A673 (cell line): ENCODE measurements around the gene FAM24A. TPM values are rescaled to one million over a fixed set of nuclear protein-coding genes. Genes with fewer than 3 reads are reported as not detected.

Experiments used
- BruUV-seq: library from RNA; stranded (reverse); fragments of 400-500 nt; replicated peaks from 2 replicates; lab custom pipeline; 2021; lab: Mats Ljungman, UMichigan
- CTCF ChIA-PET: fragments of 300-600 bp; sonication (Branson Sonifier 250); formaldehyde crosslinking; loops from one replicate; lab custom pipeline; 2022; ENCODE audit warnings: antibody characterized with exemption; lab: Charles Lee
- POLR2A ChIA-PET: fragments of 300-600 bp; sonication (Branson Sonifier 250); formaldehyde crosslinking; loops from one replicate; lab custom pipeline; 2022; ENCODE audit warnings: antibody characterized with exemption; ENCODE audit not compliant: low non-redundant PET; lab: Charles Lee
- DNase-seq: peaks from one replicate; pipeline ENCODE4 v3.0.0-alpha.2; 2015; ENCODE audit warnings: low spot score
- H3K27ac ChIP-seq: fragments of 200-600 bp; sonication (generic); 2 replicates; pipeline ENCODE4 v1.5.1; 2016; ENCODE audit warnings: mixed run types, low read depth, mild to moderate bottlenecking, mixed read lengths, antibody characterized with exemption, low read length; ENCODE audit not compliant: poor library complexity, severe bottlenecking
- H3K27me3 ChIP-seq: fragments of 200-600 bp; sonication (generic); replicated peaks from 2 replicates; pipeline ENCODE4 v1.6.1; 2017; ENCODE audit warnings: mixed run types, low read depth, mild to moderate bottlenecking, mixed read lengths, antibody characterized with exemption, low read length; ENCODE audit not compliant: insufficient read depth, poor library complexity
- H3K36me3 ChIP-seq: fragments of 200-600 bp; sonication (generic); 2 replicates; pipeline ENCODE4 v1.6.1; 2016; ENCODE audit warnings: mixed run types, mild to moderate bottlenecking, mixed read lengths, antibody characterized with exemption, low read length; ENCODE audit not compliant: insufficient read depth, poor library complexity, severe bottlenecking
- H3K4me1 ChIP-seq: fragments of 200-600 bp; sonication (generic); 2 replicates; pipeline ENCODE4 v1.6.1; 2017; ENCODE audit warnings: mixed run types, mild to moderate bottlenecking, mixed read lengths, antibody characterized with exemption, low read length; ENCODE audit not compliant: insufficient read depth, poor library complexity, severe bottlenecking
- H3K4me3 ChIP-seq: fragments of 200-600 bp; sonication (generic); 2 replicates; pipeline ENCODE4 v1.5.1; 2016; ENCODE audit warnings: low read depth, mixed run types, mild to moderate bottlenecking, mixed read lengths, low read length; ENCODE audit not compliant: poor library complexity, severe bottlenecking
- H3K9me3 ChIP-seq: fragments of 200-600 bp; sonication (generic); 2 replicates; pipeline ENCODE4 v1.6.1; 2016; ENCODE audit warnings: mixed run types, low read depth, mild to moderate bottlenecking, mixed read lengths, antibody characterized with exemption, low read length; ENCODE audit not compliant: poor library complexity, severe bottlenecking
- EZH2 ChIP-seq: fragments of 200-600 bp; sonication (generic); IDR thresholded peaks from 2 replicates; pipeline ENCODE4 v1.6.1; 2017; ENCODE audit warnings: borderline replicate concordance, low read depth, mild to moderate bottlenecking, mixed read lengths, antibody characterized with exemption, low read length; ENCODE audit not compliant: poor library complexity, severe bottlenecking
- intact Hi-C: fragments of 100-400 bp; cut with micrococcal nuclease; formaldehyde crosslinking; loops from one replicate; pipeline ENCODE4 v1.10.0; 2022; ENCODE audit not compliant: unreplicated experiment
- total RNA-seq: library from RNA; stranded (reverse); gene quantifications from 2 replicates; pipeline ENCODE4 v1.2.3, GENCODE V29; 2021
- TF ChIP-seq, protein P1 (sequence below): fragments of 300-800, 200-600 bp; sonication (generic); conservative IDR thresholded peaks from 2 replicates; pipeline ENCODE4 v1.5.1; 2017; ENCODE audit warnings: low read depth, mild to moderate bottlenecking, antibody characterized with exemption, low read length, moderate library complexity, mixed read lengths

The FAM24A gene
- total RNA-seq, 1 experiment from 2014 or later, result not detected

DNA sequence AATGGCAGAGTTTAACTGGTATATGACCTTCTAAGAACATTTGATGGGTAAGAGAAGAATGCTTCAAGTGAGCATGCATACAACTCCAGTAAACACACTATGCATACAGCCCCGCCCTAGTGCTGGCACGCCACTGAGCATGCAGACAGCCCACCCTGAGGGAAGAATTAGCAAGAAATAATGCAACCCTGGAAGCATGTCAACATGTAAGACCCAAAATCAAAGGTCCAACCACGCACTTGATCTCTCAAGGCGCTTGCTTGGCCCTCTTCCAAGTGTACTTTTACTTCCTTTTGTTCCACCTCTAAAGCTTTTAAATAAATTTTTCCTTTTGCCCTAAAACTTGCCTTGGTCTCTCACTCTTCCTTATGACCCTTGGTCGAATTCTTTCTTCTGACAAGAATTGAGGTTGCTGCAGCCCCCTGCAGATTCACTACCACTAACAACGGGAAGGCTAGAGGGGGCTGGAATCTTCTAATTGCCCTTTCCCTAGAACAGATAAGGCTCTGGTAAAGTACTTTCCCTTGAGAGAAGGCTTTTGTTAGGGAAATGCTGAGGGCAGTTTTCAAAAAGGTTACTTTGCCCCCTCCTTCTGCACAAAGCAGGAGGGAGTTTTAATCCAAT, 34.5 kb upstream of the FAM24A start:
- H3K27ac ChIP-seq, result no peak overlapping the region

DNA sequence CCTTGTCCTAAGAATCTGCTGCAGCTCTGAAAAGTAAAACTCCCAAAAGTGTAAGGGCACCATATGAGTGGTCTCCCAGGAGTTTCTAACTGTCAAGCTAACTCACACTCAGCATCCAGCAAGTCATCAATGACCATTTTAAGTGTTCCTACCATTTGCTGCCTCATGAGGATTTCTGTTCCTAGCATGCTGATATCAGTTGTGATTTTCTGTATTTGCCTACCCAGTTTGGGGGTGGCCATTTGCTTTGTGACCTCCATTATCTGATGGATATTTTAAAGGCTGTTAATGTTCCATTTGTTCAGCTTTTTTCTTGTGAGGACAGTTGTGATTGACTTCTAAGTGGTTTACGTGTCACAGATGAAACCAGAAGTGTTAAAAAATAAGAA, 33.9 kb upstream of the FAM24A start:
- POLR2A ChIA-PET, result no interaction called here
- Histone ChIP-seq H3K27ac (no peak overlapping the region), H3K4me1 (peaks cover 12% of the 10 kb centered on the region), H3K36me3 (no peaks in the 10 kb centered on the region), H3K4me3 (no peak overlapping the region), H3K9me3 (no peaks in the 10 kb centered on the region), H3K27me3 (no peaks in the 10 kb centered on the region)
- no TSS peak for BruUV-seq
- no peak for DNase-seq
- TF ChIP-seq, protein P1, sequence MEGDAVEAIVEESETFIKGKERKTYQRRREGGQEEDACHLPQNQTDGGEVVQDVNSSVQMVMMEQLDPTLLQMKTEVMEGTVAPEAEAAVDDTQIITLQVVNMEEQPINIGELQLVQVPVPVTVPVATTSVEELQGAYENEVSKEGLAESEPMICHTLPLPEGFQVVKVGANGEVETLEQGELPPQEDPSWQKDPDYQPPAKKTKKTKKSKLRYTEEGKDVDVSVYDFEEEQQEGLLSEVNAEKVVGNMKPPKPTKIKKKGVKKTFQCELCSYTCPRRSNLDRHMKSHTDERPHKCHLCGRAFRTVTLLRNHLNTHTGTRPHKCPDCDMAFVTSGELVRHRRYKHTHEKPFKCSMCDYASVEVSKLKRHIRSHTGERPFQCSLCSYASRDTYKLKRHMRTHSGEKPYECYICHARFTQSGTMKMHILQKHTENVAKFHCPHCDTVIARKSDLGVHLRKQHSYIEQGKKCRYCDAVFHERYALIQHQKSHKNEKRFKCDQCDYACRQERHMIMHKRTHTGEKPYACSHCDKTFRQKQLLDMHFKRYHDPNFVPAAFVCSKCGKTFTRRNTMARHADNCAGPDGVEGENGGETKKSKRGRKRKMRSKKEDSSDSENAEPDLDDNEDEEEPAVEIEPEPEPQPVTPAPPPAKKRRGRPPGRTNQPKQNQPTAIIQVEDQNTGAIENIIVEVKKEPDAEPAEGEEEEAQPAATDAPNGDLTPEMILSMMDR, result no peak
- TF ChIP-seq EZH2, result no peak
- intact Hi-C loops, result no loop called here
- CTCF ChIA-PET, result no interaction called here

More for the DNA sequence above, 34.5 kb upstream of the FAM24A start:
- DNase-seq, result no peak
- TF ChIP-seq, protein P1, result no peak
- no peak for TF ChIP-seq EZH2
- Histone ChIP-seq H3K4me1 (peaks cover 12% of the 10 kb centered on the region), H3K4me3 (no peak overlapping the region), H3K27me3 (no peaks in the 10 kb centered on the region), H3K36me3 (no peaks in the 10 kb centered on the region), H3K9me3 (no peaks in the 10 kb centered on the region)
- ChIA-PET CTCF (no interaction called here), POLR2A (no interaction called here)
- intact Hi-C loops, result no loop called here
- no TSS peak for BruUV-seq

DNA sequence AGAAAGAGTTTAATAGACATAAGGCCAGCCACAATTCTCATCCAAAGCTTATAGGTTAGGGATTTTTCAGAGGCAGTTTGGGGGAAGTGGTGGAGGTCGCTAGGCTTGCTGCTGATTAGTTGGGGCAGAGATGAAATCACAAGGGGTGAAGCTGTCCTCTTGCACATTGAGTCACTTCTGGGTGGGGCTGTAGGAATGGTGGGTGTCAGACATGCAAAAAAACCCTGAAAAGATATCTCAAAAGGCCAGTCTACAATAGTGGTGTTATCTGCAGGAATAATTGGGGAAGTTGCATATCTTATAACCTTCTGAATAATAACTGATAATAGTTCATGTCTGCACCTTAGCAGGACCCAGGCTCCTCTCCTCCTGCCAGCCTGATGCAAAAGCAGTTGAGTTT, 33.1 kb upstream of the FAM24A start:
- POLR2A ChIA-PET, result no interaction called here
- BruUV-seq, result no TSS peak
- intact Hi-C loops, result no loop called here

More for the DNA sequence above, 33.1 kb upstream of the FAM24A start:
- no peak overlapping the region for H3K27ac ChIP-seq
- H3K4me1 ChIP-seq, result peaks cover 12% of the 10 kb centered on the region
- H3K4me3 ChIP-seq, result no peak overlapping the region
- no peak for TF ChIP-seq EZH2
- TF ChIP-seq, protein P1, result no peak
- no peaks in the 10 kb centered on the region for H3K36me3 ChIP-seq
- H3K27me3 ChIP-seq, result no peaks in the 10 kb centered on the region
- no peak for DNase-seq
- H3K9me3 ChIP-seq, result no peaks in the 10 kb centered on the region
- CTCF ChIA-PET, result no interaction called here
